ENCODE results near the gene TRABD2A. TPM values are rescaled to one million over a fixed set of nuclear protein-coding genes. Genes with fewer than 3 reads are reported as not detected.
A peak's percentile ranks its signal among the peaks of the same experiment; 100 is the strongest.

Gene TRABD2A
- total and polyA plus RNA-seq, 2 of the 13 experiments (the other 11 are each of a cell fraction or from before 2014, with no cell fraction given) = 0.15 TPM; not detected in 1

- TF ChIP-seq AKNA (CRISPR knock-in tag; IDR thresholded peaks at IDR 0.05; ENCODE audit: borderline replicate concordance) (no peak), ZEB1 (IDR thresholded peaks at IDR 0.05; ENCODE audit: insufficient replicate concordance, low read depth) (peak; percentile 54), REXO4 (CRISPR knock-in tag; IDR thresholded peaks at IDR 0.05; ENCODE audit: borderline replicate concordance) (no peak), ZBTB1 (CRISPR knock-in tag; IDR thresholded peaks at IDR 0.05; ENCODE audit: borderline replicate concordance) (no peak), PRPF4 (IDR thresholded peaks at IDR 0.05; ENCODE audit: low read depth, low read length, poor library complexity, severe bottlenecking) (no peak), SMYD3 (CRISPR knock-in tag; IDR thresholded peaks at IDR 0.05) (no peak), IRF2 (CRISPR knock-in tag; IDR thresholded peaks at IDR 0.05) (peak; percentile 24), MLX (CRISPR knock-in tag; IDR thresholded peaks at IDR 0.05) (peak; percentile 66; the same call in 1 of the 2 replicates), SOX13 (IDR thresholded peaks at IDR 0.05) (peak; percentile 86), SOX13 (CRISPR knock-in tag; conservative IDR thresholded peaks at IDR 0.05 in 1 of 2, IDR thresholded peaks at IDR 0.05 in 1 of 2) (peak in 1 of 2 experiments; percentile 97; a peak in 2 of 4 replicates), SRY (CRISPR knock-in tag; IDR thresholded peaks at IDR 0.05) (no peak), FLYWCH1 (CRISPR knock-in tag; IDR thresholded peaks at IDR 0.05) (no peak), FIP1L1 (IDR thresholded peaks at IDR 0.05; ENCODE audit: borderline replicate concordance, insufficient read depth, low read depth, low read length) (no peak), TBX3 (IDR thresholded peaks at IDR 0.05; ENCODE audit: borderline replicate concordance) (no peak), TIGD3 (CRISPR knock-in tag; IDR thresholded peaks at IDR 0.05; ENCODE audit: borderline replicate concordance) (no peak), MNT (IDR thresholded peaks at IDR 0.05) (no peak), ZBTB14 (CRISPR knock-in tag; IDR thresholded peaks at IDR 0.05) (no peak), TCF7 (IDR thresholded peaks at IDR 0.05; ENCODE audit: low read depth) (peak; percentile 36; the same call in 1 of the 2 replicates), ZNF713 (CRISPR knock-in tag; IDR thresholded peaks at IDR 0.05) (no peak)
These were observed 39.1 kb upstream of the TRABD2A start (continued) for GRCh38 chr2:84919885-84920580.
